ENCODE results near the gene FRMPD3.

- TF ChIP-seq CTCF (IDR thresholded peaks at IDR 0.05; ENCODE audit: low read depth, low read length, poor library complexity, severe bottlenecking) (no peak), EZH2phosphoT487 (IDR thresholded peaks at IDR 0.05; ENCODE audit: borderline replicate concordance, low read length) (no peak)
Measured at GRCh38 chrX:107420571-107420970, 28.9 kb upstream of the FRMPD3 start.

Measured in DOHH2 (cell line).